Retina (tissue), 1 donor: ENCODE results near the gene BLM.

Experiments used
- DNase-seq: peaks from one replicate; pipeline ENCODE4 v3.0.0-alpha.2; 2016

BLM gene

DNA sequence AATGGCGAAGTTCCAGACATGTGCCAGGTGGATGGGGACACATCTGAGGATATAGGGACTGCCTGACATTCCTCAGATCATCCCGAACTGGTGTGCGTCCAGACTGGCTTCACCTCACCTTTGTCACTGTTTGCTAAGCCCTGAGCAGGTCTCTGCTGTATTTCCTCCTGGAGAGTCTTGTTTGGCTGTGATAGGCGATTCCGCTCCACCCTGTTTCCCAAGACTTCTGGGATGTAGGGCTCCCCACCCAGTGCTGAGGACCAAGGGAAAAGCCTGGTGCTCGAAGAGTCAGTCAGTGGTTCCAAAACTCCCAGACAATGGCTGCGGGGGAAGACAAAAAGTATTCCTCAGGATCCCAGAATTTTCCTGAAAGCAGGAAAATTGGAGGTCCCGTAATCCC is 140.2 kb downstream of the BLM start:
- no peak for DNase-seq

DNA sequence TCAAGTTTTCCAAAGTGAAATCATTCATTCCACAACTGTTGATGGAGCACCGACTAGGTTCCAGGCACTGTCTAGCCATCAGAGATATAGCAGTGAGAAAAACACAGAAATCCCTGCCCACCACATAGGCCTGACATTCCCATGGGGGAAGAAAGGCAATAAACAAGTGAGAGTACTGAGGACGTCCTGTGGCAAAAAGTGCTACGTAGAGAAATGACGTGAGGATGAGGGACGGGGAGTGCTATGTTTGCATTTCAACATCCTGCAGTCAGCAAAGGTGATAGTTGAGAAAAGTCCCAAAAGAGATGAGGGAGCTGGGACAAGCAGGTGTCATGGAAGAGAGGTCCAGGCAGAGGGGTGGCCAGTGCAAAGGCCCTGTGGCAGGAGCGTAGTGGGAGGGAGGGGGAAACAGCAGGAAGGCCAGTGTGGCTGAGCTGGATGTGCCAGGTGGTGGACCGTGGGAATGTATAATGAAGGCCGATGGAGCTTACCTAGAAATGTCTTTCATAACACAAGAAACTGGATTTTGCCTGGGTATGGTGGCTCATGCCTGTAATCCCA is 140.8 kb downstream of the BLM start:
- no peak for DNase-seq

DNA sequence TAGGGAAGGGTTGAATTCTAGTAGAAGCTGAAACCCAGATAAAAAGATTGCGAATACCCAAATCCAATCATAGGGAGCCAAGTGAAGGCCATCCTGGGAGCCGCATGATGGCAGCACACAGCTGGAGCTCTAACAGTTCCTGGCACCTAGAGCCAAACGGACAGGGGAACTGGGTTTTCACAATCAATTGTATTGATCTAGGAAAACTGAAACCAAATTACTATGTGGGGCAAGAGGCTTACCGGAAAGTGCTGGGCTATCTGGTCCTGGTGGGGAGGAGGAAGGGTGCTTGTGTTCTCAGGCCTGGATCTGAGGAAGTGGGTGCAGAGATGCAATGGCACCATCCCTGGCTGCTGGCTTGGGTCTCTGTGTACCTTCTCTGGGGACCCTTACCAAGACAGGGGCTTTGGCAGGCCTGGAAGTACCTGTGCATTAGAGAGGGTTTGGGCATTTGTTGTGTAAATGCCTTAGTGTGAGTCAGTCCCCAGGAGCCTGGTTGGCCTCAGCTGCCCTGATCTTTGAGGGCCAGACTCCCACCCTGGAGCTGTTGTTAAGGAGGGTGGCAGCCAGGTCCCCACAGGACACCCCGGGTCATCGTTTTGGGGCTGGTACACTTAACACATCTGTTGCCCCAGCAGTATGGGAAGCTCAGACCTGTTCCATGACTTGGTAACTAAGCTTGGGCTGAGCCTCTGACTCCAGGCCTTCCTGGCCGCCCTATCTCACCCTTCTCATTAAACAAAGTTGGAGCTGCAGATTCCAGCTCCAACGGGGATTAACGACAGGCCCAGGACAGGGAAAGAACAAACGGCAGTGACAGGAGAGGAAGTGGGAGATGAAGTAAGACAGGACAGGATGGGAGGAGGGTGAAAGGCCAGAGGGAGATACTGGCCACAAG is 142.3 kb downstream of the BLM start:
- no peak for DNase-seq

DNA sequence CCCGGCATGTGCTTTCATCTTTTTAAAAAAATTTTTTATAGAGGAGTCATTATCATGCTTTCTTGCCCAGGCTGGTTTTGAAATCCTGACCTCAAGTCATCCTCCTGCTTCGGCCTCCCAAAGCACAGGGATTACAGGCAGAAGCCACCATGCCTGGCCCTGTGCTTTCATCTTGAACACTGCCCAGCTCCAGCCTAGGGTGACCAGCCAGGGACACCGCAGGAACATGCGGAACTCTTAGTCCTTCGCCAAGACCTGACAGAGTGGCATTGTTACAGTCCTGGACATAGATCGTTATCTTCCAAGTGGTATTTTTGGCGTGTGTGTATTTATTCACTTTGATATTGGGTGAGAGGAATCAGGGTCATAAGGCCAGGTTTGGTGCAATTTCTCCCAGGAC is 143.3 kb downstream of the BLM start:
- DNase-seq: no peak

DNA sequence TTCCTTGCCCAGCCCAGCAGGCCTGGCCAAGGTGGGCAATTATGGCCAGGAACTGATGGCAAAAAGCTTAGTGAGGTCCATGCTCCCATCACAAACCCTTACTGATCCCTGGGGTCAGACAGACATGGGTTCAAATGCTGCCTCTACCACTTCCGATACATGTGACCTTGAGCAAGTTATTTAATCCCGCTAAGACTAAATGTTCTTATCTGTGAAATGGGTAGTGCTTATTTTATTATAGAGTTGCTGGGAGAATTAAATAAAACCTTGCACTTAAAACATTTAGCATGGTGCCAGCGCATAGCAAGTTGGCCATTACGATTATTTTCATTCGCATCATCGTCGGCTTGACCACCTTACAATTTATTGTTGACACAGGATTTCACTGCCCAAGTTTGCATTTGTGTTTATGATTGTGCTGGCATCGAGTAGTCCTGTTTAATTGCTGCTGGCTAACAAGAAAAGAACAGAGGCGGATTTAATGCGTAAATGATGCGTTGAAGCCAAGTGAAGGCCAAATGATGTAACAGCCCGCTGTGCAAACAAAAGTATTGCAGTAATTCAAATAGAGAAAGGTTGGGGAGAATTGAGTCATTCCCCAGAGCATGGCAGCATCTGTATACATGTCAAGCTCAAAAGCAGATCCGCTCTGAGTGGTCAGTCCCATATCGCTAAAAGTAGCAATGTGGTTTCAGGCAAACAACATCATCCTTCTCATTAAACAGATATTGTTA is 144.0 kb downstream of the BLM start:
- DNase-seq: no peak

DNA sequence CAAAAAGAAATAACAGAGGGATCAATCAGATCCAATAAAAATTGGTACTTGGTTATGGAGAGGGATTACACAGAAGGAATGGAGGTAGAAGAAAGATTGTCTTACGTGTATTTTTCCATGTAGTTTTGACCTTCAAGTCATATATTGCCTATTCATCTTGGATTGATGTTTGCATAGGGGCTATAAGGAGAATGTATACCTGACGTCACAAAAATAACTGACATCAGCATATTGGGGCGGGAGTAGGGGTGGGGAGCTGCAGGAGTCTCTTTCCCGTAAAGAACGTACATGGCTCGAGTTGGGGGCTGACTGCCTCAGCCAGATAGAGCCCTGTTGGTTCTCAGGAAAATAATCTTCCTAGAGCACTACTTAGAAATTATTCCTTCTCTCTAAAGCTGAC is 145.3 kb downstream of the BLM start:
- DNase-seq: no peak

DNA sequence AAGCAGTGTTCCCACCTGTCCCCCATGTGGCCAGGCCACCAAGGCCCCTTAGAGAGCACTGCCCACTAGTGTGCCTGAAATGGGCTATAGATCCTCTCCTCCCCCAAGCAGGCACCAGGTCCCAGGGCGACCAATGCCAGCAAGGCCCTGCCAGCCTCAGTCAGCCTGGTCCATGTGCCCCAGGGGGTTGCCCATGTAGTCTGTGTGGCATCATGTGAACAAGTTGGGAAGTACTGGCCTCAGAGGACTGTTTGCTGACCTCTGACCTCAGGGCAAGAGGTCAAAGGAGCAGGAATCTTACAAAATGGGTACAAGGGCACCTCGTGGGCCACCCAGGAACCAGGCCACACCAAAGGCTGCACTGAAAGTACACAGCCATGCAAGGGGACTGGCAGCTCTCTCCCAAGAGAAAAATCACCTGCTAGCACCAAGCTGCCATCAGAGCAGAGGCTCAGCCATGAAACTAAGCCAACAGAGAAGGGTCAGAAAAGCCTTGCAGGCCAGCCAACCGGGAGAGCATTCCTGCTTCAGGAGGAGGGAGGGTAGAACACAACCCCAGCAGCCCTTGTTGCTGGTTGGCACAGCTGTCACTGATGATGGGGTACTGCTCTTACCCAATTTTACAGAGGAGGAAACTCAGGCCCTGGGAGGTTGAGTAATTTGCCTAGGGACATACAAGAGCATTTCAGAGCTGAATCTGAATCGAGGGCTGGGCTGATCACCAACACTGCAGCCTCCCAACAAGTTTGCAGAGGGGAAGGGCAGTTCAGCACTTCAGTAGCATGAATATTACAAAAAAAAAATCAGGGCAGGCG is 146.0 kb downstream of the BLM start:
- DNase-seq: no peak

DNA sequence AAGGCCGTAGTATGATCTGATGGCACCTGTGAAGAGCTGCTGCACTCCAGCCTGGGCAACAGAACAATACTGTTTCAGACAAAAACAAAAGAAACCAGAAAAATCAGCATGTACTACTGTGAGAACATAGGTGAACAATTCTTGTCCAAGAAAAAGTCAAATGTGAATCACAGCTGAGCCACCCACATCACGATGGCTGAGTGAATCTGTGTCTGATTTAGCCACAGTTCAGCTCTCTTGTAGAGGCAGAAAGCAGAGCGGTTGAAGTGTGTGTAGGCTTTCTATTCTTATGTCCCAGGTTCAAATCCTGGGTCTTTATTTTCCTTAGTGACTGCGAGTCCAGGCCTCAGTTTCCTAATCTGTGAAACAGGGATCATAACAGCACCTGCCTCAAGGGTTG is 146.8 kb downstream of the BLM start:
- DNase-seq: no peak

DNA sequence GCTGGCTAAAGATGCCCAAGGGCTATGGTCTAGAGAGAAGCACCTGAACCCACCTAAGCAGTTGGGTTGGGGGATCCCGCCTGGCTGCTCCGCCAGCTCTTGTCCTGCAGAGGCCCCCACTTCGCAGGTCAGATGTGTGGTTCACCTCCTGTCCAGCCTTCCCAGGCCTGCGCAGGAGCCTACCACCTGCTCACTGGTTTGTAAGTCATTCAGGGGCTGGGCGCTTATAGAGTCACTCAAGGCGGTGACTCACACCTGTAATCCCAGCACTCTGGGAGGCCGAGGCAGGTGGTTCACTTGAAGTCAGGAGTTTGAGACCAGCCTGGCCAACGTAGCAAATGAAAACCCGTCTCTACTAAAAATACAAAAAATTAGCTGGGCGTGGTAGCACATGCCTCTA is 147.4 kb downstream of the BLM start:
- no peak for DNase-seq

DNA sequence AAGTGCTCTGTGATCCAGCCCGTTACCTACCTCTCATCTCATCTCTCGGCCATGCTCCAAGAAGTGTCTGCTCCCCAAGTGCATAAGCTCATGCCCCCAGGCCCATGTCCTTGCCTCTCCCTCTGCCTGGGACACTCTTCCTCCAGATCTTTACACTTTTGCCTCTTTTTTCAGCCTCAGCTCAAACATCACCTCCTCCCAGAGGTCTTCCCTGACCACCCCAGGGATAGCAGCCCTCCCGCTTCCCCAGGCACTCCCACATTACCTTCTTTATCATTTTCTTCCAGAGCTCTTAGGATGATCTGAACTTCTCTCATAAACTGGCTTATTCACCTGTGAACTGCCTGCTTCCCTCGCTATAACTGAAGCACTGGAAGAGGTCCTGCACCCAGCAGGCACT is 148.6 kb downstream of the BLM start:
- DNase-seq: no peak
